HG02884 (cell line): ENCODE data around the gene MINAR2.
A peak's percentile ranks its signal among the peaks of the same experiment; 100 is the strongest.

ENCODE experiments used
- ATAC-seq: cut with Tn5 transposase; IDR thresholded peaks from one replicate; pipeline ENCODE4 v1.9.1; 2021; ENCODE audit warnings: mild to moderate bottlenecking, moderate library complexity; ENCODE audit not compliant: unreplicated experiment

The MINAR2 gene, protein sequence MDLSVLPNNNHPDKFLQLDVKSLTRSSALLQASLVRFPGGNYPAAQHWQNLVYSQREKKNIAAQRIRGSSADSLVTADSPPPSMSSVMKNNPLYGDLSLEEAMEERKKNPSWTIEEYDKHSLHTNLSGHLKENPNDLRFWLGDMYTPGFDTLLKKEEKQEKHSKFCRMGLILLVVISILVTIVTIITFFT

GRCh38 chr5:129747572-129748407, at the start of gene MINAR2:
TSS of gene MINAR2 (plus strand) at chr5:129748094. CDS start at chr5:129748191, 97 bp downstream.
- ATAC-seq = no peak

DNA sequence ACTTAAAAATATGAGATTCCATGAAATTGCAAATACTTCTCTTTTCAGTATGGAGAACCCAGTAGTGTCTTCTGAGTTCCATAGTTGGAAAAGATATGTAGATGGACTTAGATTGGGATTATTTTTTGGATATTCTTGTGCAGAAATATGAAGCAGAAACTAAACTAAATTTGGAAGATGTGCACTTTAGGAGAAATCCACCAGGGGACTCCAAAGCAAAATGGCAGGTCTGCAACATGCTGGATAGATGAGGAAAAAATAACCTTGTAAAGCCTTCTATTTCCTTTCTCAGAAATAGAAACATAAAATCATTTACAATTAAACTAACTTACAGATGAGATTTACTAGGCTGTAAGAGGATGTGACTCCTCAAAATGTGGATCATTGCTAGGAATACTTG, 49.2 kb upstream of the MINAR2 start:
- ATAC-seq = no peak

DNA sequence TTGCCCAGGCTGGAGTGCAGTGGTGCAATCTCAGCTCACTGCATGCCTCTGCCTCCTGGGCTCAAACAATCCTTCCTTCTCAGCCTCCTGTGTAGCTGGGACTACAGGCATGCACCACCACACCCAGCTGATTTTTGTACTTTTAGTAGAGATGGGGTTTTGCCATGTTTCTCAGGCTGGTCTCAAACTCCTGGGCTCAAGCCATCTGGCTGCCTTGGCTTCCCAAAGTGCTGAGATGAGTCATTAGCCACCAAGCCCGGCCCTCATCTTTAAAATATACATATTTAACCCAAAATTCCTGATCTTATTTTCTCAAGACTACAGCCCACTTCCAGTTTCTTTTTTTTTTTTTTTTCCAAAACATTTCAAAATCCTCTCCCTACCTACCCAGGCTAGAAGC, 31.7 kb upstream of the MINAR2 start:
- ATAC-seq = no peak

DNA sequence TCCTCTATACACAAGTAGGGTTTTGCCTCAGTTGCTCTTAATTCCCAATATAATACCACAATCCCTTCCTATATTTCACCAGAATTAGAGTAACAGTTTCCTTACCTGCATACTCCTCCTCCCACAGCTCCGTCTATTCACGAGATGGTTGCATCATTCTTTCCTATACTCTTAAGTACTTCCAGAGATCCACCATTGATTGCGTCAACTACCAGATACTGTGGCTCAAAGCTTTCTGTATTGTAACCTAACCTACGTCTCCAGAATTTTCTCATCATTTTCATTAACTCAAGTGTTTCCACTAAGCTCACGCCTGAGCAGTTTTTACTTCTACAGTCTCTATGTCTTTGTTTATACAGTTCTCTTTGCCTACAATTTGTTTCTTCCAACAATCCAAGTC, 31.2 kb upstream of the MINAR2 start:
- ATAC-seq = no peak

DNA sequence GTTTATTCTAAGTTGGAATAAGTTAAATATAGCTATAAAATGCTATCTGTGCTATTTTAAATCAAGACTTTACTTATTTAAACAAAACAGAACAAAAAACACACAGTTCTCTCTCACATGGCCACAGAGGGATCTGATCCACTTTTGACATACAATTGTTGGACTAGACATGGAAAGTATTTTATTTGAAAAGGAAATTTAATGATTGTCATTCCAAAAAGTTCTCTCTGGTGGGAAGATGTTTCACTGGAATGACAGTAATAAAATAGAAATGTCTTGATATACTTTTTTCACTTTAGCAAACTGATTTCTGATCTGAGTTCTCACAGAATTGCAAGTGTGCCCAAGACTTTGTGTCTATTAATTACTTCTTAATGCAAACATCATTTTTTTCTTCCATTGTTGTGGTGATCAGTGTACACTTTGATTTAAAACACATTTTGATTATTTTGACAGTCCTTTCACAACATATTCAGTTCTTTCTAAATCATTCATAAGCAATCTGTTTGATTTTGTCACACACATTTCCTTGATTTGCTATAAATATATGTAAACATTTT, 30.1 kb upstream of the MINAR2 start:
- no peak for ATAC-seq

DNA sequence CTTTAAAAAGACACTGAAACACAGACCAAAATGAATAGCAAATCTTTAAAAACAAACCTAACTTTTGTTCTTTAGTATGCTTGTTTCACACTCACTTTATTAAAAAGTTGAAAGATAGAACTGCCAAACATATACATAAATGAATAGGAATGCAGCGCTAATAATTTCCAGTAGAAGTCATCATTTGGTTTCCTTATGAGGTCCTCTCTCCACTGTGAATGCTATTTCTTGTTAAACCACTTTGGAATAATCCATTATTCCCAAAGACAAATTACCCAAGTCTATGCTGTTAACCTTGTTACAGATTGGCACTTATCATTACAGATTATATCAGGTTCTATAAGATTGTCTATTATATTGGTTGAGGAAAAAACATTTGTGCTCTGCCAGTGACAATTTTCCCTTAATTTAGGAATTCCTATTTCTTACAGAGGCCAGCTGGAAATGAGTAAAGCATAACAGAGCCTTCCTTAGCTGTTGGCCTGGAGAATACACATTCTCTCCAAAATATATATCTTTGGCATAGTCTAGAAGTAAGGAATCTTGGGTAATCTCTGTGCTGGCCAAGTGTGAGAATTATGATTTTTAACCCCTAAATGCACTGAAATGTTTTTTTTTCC, 29.3 kb upstream of the MINAR2 start:
- ATAC-seq = no peak

GRCh38 chr5:129724222-129724621, 23.7 kb upstream of the MINAR2 start:
- ATAC-seq = no peak

GRCh38 chr5:129724647-129725046, 23.2 kb upstream of the MINAR2 start:
- ATAC-seq = no peak

- no peak for ATAC-seq
Measured at GRCh38 chr5:129739773-129740172, 8.1 kb upstream of the MINAR2 start.

DNA sequence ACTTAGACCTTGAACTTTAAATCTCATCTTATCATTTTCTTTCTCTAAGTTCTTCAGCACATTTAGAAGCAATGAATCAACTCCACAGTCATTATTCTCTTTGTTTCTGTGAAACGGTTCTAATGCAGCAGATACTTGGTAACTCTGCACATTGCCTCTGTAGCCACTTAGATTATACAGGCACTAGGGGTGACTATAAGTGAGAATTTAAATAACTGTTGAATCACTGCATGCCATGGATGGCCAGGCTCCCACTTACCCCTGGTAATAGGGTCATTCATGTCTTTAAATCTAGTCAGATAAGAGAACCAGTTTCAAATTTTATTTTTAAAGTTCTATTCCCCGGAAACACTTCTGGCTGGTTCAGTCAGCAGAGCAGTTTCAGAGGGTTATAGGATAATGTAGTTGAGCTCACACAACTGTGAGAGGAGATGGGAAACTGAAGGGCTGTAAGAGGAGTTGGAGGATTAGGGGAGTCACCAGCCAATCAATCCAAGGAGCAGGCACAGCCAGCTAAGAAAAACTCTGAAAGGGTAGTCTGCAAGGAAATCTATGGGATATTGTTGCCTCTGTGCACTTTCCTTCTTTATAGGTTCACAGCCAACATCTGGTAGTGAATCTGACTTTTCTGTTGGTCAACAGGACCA, 4.2 kb upstream of the MINAR2 start:
- ATAC-seq = no peak

GRCh38 chr5:129745997-129746396, 1.9 kb upstream of the MINAR2 start:
- no peak for ATAC-seq

GRCh38 chr5:129746876-129747275, 1.0 kb upstream of the MINAR2 start:
- no peak for ATAC-seq

DNA sequence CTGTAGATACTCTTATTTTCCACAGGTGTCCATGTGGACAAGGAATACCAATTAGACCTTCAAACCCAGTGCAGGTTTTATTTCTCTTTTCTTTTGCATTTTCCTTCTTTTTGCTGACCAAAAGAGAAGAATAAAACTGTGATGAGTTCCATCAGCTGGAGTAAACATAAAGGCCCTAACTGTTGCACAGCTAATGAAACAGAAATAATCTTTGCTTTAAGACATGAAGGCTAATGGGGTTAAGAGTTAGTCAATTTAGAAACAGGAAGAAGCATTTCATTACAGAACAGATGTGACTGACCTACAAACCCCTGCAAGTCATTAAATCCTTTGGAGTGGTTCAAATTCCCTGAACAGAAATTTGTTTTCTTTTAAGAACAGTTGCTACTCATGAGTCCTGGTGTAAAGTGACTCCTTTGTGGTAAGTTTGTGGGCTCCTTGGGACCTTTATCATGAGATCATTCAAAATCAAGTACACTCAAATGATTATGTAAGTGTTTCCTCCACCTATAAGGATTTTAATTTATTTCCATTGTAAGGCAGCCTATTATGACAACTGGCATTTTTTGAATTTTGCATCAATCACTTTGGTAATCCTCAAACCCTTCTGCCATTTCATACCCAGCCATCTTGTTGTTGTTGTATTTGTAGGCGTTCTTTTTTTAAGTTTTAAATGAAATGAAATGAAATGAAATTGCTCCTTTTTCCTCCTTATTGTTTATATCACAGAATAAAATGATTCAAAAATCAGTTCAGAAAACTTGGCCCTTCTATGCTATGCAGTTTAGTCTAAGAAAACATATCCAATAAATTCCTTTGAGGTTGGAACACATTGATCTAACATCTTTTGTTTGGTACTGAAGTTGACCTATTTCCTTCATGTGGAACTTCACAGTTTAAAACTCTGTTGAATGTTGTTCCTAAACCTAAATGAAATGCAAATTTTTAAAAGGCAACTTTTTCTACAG, 1.3 kb downstream of the MINAR2 start:
- ATAC-seq = no peak

- ATAC-seq = no peak
Measured at GRCh38 chr5:129760636-129761325, 12.9 kb downstream of the MINAR2 start.

DNA sequence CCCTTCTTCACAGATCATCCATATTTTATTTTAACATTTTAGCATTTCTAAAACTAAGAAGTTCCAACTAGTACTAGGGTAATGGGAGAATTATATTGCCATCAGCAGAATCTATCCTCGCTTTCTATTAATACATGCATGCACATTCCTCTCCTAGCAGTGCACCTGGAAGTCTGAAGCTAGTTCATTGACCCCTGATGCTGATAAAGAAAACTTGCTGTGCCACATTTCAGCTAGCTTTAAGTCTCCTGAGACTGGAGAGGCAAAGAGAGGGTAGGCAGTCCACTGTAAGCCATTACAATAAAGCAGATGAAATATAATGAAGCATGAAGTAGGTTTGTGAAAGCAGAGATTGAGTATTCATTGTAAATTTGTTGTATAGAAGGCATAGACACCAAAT, 15.8 kb downstream of the MINAR2 start:
- ATAC-seq = no peak

DNA sequence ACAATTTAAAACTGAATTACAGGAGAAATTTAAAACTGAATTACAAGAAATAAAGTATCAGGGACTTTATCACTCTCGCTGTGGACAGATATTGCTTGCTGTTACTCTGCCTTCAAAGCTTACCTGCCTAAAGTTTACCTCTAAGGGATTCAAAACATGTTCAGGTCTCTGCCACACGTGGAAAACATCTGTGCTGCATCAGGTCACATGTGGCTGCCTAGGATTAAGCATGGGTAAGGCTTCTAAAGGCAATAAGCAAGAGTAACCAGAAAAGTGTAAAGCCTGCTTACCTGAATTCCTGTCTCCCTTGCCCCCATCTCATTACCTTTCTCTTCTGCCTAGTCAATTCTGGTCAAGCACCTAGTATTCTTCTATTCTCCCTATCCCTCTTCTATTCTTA, 18.9 kb downstream of the MINAR2 start:
- ATAC-seq = no peak

- ATAC-seq = peak; percentile 92
Measured at GRCh38 chr5:129767927-129768380, 20.1 kb downstream of the MINAR2 start.

- ATAC-seq = no peak
Measured at GRCh38 chr5:129768735-129769134, 20.8 kb downstream of the MINAR2 start.

DNA sequence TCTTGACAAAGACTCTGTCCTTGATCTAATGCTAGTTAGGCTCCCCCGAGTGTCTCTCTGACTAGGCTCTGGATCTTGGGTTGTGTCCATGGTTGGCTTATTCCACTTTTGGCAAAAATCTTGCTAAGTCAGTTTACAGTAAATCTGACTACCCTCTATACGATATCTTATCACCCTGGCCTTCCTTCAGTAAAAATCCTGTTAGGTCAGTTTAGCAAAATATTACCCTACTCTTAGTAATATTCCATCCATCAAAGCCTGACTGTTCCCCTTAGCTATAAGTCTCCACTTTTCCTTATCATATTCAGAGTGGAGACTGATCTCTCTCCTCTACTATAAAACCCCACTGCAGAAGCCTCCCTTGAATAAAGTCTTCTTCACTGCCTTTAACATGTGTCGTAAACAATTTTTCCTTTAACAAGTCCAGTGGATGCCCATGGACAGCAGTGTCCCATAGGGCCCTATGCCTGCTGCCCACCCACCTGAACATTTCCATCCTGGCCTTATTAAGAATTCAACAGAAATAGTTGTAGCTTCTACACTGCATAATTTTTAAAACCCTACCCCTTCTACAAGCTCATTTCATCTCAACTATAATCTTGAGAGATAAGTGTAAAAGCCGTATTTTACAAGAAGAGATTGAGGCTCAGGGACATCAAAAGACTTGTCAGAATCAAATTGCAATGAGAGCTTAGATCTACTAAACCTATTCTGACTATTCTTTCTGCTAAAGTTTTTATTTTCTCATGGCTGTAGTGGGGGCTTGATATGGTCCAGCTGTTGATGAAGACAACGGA, 22.3 kb downstream of the MINAR2 start:
- ATAC-seq = no peak
